ENCODE data around the gene HASPIN.

HASPIN gene

GRCh38 chr17:3768769-3769168 lies 45.1 kb downstream of the HASPIN start:
- no peak for FAIRE-seq

DNA sequence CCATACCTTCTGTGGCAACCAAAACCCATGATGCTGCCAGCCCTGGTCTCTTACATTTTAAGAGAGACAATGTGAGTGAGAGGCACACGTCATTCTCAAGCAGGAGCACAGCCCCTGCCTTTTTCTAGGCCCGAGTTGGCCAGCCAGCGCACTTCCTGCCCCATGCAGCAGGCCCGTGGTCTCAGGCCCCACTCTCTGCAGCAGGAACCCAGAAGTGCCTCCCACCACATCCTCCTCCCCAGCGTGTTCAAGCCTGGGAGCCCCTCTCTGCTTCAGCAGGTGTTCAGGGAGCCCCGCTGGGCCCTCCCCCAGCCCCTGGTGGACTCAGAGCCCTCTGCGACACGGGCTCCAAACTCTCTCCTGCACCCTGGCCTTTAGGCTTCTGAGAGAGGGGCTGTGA lies 46.8 kb downstream of the HASPIN start:
- no peak for FAIRE-seq

DNA sequence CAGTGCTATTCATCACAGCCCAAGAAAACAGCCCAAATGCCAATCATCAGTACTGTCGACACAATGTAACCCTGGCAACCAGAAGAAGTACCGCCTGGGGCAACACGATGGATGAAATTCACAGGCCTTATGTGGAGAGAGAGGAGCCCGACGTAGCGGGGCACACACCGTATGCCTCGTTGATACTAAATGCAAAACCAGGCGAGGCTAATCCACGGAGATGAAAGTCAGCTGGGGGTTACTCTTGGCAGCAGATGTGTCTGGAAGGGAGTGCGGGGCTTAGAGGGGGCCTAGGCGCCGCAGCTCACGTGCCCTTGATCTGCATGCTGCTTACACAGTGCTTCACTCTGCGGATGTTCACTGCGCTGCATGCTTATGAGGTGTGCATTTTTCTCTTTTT lies 47.4 kb downstream of the HASPIN start:
- no peak for FAIRE-seq

DNA sequence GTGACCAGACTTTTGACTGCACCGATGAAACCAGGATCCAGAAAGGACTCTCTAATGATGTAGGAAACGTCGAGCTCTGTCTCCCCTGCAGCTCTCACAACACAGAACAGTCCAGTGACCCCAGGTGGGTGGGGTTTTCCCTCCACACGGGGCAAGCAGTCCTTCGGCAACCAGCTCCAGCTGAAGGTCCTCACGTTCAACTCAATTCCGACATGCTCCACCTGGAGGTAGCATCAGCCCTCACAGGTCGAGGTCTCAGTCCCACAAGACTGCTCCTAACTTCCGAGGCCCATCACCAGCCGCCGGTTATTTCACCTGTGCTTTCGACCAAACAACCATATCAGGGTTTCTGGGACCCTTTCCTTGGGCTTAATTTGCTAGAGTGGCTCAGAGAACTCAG lies 49.1 kb downstream of the HASPIN start:
- FAIRE-seq: no peak

- no peak for FAIRE-seq
Observed at GRCh38 chr17:3773511-3773910, 49.8 kb downstream of the HASPIN start.

DNA sequence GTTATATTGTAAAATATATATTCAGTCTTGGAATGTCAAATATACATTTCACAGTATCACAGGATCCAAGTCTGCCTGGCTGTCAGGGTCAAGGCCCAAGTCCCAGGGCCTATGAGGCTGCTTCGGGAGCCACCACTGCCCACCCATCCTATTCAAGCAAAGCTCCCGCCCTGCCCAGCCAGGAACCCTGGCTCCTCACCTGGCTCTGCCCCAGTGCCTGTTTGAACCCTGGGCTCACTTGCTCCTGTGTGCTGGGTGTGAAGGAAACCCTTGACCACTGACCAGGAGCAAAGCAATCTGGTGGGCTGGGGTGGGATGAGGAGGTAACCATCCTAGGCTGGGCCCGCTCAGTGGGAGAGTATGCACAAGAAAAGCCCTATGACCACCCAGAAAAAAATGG lies 50.3 kb downstream of the HASPIN start:
- no peak for FAIRE-seq
